A204.1 (cell line): ENCODE data around the gene DIAPH2.

ENCODE experiments used
- FAIRE-seq: peaks from 2 replicates; lab custom pipeline; 2012; peaks lifted over from hg19 to GRCh38; lab: Jason Lieb, UNC

The DIAPH2 gene

GRCh38 chrX:97310373-97310772, 625.7 kb downstream of the DIAPH2 start:
- FAIRE-seq, result no peak

GRCh38 chrX:97311066-97311778, 626.6 kb downstream of the DIAPH2 start:
- FAIRE-seq, result no peak

- no peak for FAIRE-seq
These were observed 629.7 kb downstream of the DIAPH2 start for GRCh38 chrX:97314345-97314744.

- FAIRE-seq, result no peak
These were observed 631.3 kb downstream of the DIAPH2 start for GRCh38 chrX:97315939-97316338.

- FAIRE-seq, result no peak
These were observed 635.7 kb downstream of the DIAPH2 start for GRCh38 chrX:97320305-97320704.

- no peak for FAIRE-seq
These were observed 637.8 kb downstream of the DIAPH2 start for GRCh38 chrX:97322401-97322800.

GRCh38 chrX:97326456-97326855, 641.8 kb downstream of the DIAPH2 start:
- FAIRE-seq, result no peak

GRCh38 chrX:97328853-97329390, 644.3 kb downstream of the DIAPH2 start:
- no peak for FAIRE-seq

- FAIRE-seq, result no peak
These were observed 645.5 kb downstream of the DIAPH2 start for GRCh38 chrX:97330151-97330550.

- no peak for FAIRE-seq
These were observed 648.3 kb downstream of the DIAPH2 start for GRCh38 chrX:97332963-97333362.

GRCh38 chrX:97334850-97335249, 650.2 kb downstream of the DIAPH2 start:
- no peak for FAIRE-seq

GRCh38 chrX:97344724-97345123, 660.1 kb downstream of the DIAPH2 start:
- no peak for FAIRE-seq

GRCh38 chrX:97358941-97359340, 674.3 kb downstream of the DIAPH2 start:
- FAIRE-seq, result no peak

GRCh38 chrX:97363843-97364242, 679.2 kb downstream of the DIAPH2 start:
- no peak for FAIRE-seq

- FAIRE-seq, result no peak
These were observed 681.6 kb downstream of the DIAPH2 start for GRCh38 chrX:97366237-97366636.

- FAIRE-seq, result no peak
These were observed 682.5 kb downstream of the DIAPH2 start for GRCh38 chrX:97367125-97367524.

- no peak for FAIRE-seq
These were observed 685.3 kb downstream of the DIAPH2 start for GRCh38 chrX:97369947-97370346.

GRCh38 chrX:97372001-97372766, 687.5 kb downstream of the DIAPH2 start:
- no peak for FAIRE-seq

GRCh38 chrX:97374266-97374665, 689.6 kb downstream of the DIAPH2 start:
- FAIRE-seq, result no peak

- FAIRE-seq, result no peak
These were observed 695.6 kb downstream of the DIAPH2 start for GRCh38 chrX:97380200-97380599.

GRCh38 chrX:97384685-97385084, 700.0 kb downstream of the DIAPH2 start:
- no peak for FAIRE-seq

- no peak for FAIRE-seq
These were observed 702.4 kb downstream of the DIAPH2 start for GRCh38 chrX:97387004-97387403.

- no peak for FAIRE-seq
These were observed 705.1 kb downstream of the DIAPH2 start for GRCh38 chrX:97389761-97390192.

GRCh38 chrX:97397371-97397770, 712.7 kb downstream of the DIAPH2 start:
- FAIRE-seq, result no peak
